ENCODE data around the gene AAK1. TPM values are rescaled to one million over a fixed set of nuclear protein-coding genes. Genes with fewer than 3 reads are reported as not detected.

AAK1 gene
- total RNA-seq, 2 donors from 2014 or later, result 70.7 to 77.3 TPM

DNA sequence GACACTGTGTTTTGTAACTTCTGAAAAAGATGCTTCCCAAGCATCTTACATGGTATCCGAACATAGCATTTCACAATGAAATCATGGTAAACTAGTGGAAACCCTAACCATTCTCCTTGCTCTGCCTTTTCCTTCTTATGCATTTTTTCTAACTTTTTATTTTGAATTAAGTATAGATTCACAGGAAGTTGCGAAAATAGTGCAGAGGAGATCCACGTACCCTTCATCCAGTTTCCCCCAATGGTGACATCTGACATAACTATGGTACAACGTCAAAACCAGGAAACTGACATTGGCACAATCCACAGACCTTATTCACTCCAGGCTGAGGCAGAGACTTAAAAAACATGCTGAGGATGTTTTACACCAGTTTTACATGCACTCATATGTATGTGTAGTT is 38.3 kb downstream of the AAK1 start:
- no peak for DNase-seq (ENCODE audit: low spot score)
- Histone ChIP-seq H3K36me3 (no peaks in the 10 kb centered on the region), H3K4me1 (replicated peaks) (no peaks in the 10 kb centered on the region), H3K4me3 (no peak overlapping the region), H3K9me3 (no peaks in the 10 kb centered on the region), H3K27ac (no peak overlapping the region), H3K27me3 (replicated peaks; ENCODE audit: insufficient read depth) (no peaks in the 10 kb centered on the region)
- intact Hi-C loops (cut with DNase I), result no loop called here
- TF ChIP-seq POLR2A (IDR thresholded peaks at IDR 0.05), result no peak
- TF ChIP-seq, protein P1, sequence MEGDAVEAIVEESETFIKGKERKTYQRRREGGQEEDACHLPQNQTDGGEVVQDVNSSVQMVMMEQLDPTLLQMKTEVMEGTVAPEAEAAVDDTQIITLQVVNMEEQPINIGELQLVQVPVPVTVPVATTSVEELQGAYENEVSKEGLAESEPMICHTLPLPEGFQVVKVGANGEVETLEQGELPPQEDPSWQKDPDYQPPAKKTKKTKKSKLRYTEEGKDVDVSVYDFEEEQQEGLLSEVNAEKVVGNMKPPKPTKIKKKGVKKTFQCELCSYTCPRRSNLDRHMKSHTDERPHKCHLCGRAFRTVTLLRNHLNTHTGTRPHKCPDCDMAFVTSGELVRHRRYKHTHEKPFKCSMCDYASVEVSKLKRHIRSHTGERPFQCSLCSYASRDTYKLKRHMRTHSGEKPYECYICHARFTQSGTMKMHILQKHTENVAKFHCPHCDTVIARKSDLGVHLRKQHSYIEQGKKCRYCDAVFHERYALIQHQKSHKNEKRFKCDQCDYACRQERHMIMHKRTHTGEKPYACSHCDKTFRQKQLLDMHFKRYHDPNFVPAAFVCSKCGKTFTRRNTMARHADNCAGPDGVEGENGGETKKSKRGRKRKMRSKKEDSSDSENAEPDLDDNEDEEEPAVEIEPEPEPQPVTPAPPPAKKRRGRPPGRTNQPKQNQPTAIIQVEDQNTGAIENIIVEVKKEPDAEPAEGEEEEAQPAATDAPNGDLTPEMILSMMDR (IDR thresholded peaks at IDR 0.05), result no peak
- TF ChIP-seq POLR2AphosphoS5 (IDR thresholded peaks at IDR 0.05), result no peak
- WGBS, result 93% methylated on average over 4 of the region's 4 CpGs

DNA sequence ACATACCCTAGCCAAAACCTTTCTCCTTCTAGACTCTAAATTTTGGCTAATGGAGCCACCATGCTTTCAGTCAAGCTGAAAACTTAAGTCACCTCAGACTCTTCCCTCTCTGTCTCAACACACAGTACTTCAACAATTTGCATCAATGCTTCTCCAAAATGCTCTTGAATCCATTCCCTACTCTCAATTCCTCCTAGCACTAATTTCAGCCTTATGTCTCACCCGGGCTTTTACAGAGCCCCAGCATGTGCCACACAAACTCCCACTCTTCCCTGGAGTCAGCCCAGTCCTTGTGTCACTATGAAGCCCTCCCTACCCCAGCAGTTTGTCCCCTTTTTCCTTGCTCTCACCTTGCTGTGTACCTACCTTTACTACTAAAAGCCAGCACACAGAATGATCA is 38.7 kb downstream of the AAK1 start:
- H3K9me3 ChIP-seq, result no peaks in the 10 kb centered on the region
- WGBS, result 88% methylated on average over 1 of the region's 1 CpG
- no peaks in the 10 kb centered on the region for H3K4me1 ChIP-seq (replicated peaks)
- no peak for DNase-seq (ENCODE audit: low spot score)
- H3K4me3 ChIP-seq, result no peak overlapping the region
- H3K27me3 ChIP-seq (replicated peaks; ENCODE audit: insufficient read depth), result no peaks in the 10 kb centered on the region
- H3K36me3 ChIP-seq, result no peaks in the 10 kb centered on the region
- TF ChIP-seq POLR2AphosphoS5 (IDR thresholded peaks at IDR 0.05), result no peak
- TF ChIP-seq, protein P1 (IDR thresholded peaks at IDR 0.05), result no peak
- no peak for TF ChIP-seq POLR2A (IDR thresholded peaks at IDR 0.05)
- intact Hi-C loops (cut with DNase I), result no loop called here
- H3K27ac ChIP-seq, result no peak overlapping the region

DNA sequence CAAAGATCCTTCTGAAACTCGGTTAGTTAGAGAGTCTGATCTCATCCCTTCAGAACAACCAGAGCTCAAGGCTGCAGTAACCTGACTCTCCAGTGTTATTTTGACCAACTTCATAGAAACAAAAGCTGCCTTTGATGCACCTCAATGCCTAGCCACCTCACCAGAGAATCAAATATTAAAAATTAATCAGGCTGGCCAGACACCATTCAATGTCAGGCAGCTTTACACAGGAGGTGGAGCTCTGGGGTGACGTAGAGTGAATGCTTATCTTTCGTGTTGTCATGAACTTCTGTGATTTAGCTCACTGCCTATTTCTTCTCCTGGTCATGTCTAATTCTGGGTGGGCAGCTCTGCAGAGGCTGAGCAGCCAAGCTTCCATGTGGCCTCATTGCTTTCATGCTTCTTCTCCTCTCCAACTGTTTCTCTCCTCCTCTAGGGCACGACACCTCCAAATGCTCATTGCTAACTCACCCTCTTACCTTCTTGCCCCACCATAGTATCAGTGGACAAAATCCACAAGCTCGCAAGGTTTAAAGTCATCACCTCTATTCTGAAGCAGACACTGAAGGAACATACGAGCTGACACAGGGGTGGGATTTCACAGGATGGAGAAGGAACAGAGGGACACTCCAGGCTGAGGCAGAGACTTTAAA is 39.4 kb downstream of the AAK1 start:
- H3K4me1 ChIP-seq (replicated peaks), result no peaks in the 10 kb centered on the region
- 68% methylated on average over 6 of the region's 6 CpGs for WGBS
- no peaks in the 10 kb centered on the region for H3K27me3 ChIP-seq (replicated peaks; ENCODE audit: insufficient read depth)
- TF ChIP-seq POLR2A (IDR thresholded peaks at IDR 0.05), result no peak
- TF ChIP-seq, protein P1 (IDR thresholded peaks at IDR 0.05), result no peak
- no peak for TF ChIP-seq POLR2AphosphoS5 (IDR thresholded peaks at IDR 0.05)
- no peak for DNase-seq (ENCODE audit: low spot score)
- intact Hi-C loops (cut with DNase I), result no loop called here
- no peak overlapping the region for H3K27ac ChIP-seq
- no peaks in the 10 kb centered on the region for H3K9me3 ChIP-seq
- no peaks in the 10 kb centered on the region for H3K36me3 ChIP-seq
- H3K4me3 ChIP-seq, result no peak overlapping the region

DNA sequence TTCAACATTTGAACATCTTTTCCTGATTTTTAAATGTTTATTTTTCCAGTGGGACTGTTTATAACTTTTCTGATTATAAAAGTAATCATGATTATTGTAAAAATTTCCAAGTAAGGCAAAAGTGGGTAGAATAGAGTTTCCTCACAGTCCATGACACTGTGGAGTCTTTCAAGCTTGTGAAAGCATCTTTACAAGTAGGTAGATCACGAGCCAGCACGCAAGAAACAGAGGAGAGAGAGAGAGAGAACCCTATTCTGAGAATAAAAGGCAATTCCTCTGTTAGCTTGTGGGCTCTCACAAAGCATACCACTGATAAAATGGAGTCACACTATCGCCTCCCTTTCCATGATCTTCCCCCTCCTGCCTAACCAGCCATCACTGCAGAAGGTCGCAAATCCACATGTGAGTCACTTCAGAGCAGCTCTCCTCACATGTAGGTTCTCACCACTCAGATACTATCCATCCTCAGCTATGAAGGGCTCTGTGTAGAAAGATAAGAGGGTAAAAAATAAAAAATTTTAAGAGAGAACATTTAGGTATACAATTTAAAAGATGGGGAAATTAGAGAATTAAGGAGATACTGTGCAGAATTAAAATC is 40.3 kb downstream of the AAK1 start:
- Histone ChIP-seq H3K27me3 (replicated peaks; ENCODE audit: insufficient read depth) (no peaks in the 10 kb centered on the region), H3K27ac (no peak overlapping the region), H3K9me3 (no peaks in the 10 kb centered on the region), H3K4me3 (no peak overlapping the region), H3K4me1 (replicated peaks) (no peaks in the 10 kb centered on the region), H3K36me3 (no peaks in the 10 kb centered on the region)
- DNase-seq (ENCODE audit: low spot score), result no peak
- intact Hi-C loops (cut with DNase I), result no loop called here
- WGBS, result 63% methylated on average over 4 of the region's 4 CpGs
- no peak for TF ChIP-seq POLR2AphosphoS5 (IDR thresholded peaks at IDR 0.05)
- TF ChIP-seq POLR2A (IDR thresholded peaks at IDR 0.05), result no peak
- TF ChIP-seq, protein P1 (IDR thresholded peaks at IDR 0.05), result no peak

DNA sequence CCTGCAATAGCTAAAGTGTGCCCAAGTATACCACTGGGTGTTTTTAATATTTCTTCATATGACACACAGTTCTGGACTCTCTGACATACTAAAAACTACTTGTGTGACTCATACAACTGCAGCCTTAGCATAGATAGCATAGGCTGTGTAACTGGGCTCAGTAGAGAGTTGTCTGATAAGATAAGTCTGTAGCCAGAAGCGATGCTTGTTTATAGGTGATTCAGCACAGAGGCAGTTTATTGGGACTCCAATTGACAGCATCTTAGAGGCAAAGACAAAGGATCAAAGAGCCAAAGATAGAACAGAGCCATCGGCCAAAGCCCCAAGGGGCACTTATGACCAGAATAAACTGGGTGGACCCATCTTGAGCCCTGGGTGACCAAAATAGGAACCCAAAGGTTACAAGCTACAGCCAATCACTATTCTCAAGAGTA is 42.3 kb downstream of the AAK1 start:
- intact Hi-C loops (cut with DNase I), result no loop called here
- Histone ChIP-seq H3K27me3 (replicated peaks; ENCODE audit: insufficient read depth) (no peaks in the 10 kb centered on the region), H3K27ac (no peak overlapping the region), H3K4me3 (no peak overlapping the region), H3K4me1 (replicated peaks) (no peaks in the 10 kb centered on the region), H3K36me3 (no peaks in the 10 kb centered on the region), H3K9me3 (no peaks in the 10 kb centered on the region)
- TF ChIP-seq, protein P1 (IDR thresholded peaks at IDR 0.05), result no peak
- no peak for TF ChIP-seq POLR2A (IDR thresholded peaks at IDR 0.05)
- no peak for TF ChIP-seq POLR2AphosphoS5 (IDR thresholded peaks at IDR 0.05)
- 64% methylated on average over 2 of the region's 2 CpGs for WGBS
- no peak for DNase-seq (ENCODE audit: low spot score)

Data from prostate gland (tissue), 2 donors.